Panc1 (cell line): ENCODE results near the gene OSTF1. TPM values are rescaled to one million over a fixed set of nuclear protein-coding genes. Genes with fewer than 3 reads are reported as not detected.

ENCODE experiments used
- ATAC-seq: fragments of 200-7000 bp; cut with Tn5 transposase; 2 replicates; pipeline ENCODE4 v1.9.1; 2020; ENCODE audit warnings: mild to moderate bottlenecking, moderate library complexity
- BruUV-seq: library from RNA; stranded (reverse); fragments of 400-500 nt; replicated peaks from 2 replicates; lab custom pipeline; 2021; lab: Mats Ljungman, UMichigan
- CTCF ChIA-PET: fragments of 300-600 bp; sonication (Branson Sonifier 250); formaldehyde crosslinking; loops from one replicate; lab custom pipeline; 2022; ENCODE audit warnings: antibody characterized with exemption; lab: Charles Lee
- POLR2A ChIA-PET: fragments of 300-600 bp; sonication (Branson Sonifier 250); formaldehyde crosslinking; loops from one replicate; lab custom pipeline; 2022; ENCODE audit warnings: antibody characterized with exemption; lab: Charles Lee
- DNase-seq: peaks from one replicate; pipeline ENCODE4 v3.0.0-alpha.2; 2010; ENCODE audit warnings: low read depth, low spot score
- H3K27ac ChIP-seq: 2 replicates; pipeline ENCODE4 v1.5.1; 2011; ENCODE audit warnings: mild to moderate bottlenecking, low read length, inconsistent platforms
- H3K27me3 ChIP-seq: fragments of 200-500 bp; sonication (Bioruptor generic); 2 replicates; pipeline ENCODE4 v1.6.0; 2014; ENCODE audit warnings: low read length, inconsistent platforms; ENCODE audit not compliant: control insufficient read depth, insufficient read depth
- H3K36me3 ChIP-seq: fragments of 200-500 bp; sonication (Bioruptor generic); 2 replicates; pipeline ENCODE4 v1.5.1; 2014; ENCODE audit warnings: inconsistent platforms, mild to moderate bottlenecking, low read length, moderate library complexity; ENCODE audit not compliant: control insufficient read depth, insufficient read depth
- H3K4me1 ChIP-seq: 2 replicates; pipeline ENCODE4 v1.5.1; 2011; ENCODE audit warnings: inconsistent platforms, mild to moderate bottlenecking, low read length, moderate library complexity; ENCODE audit not compliant: control insufficient read depth, insufficient read depth
- H3K4me3 ChIP-seq, 2 experiments: 2 replicates each; pipeline ENCODE4 v1.5.1; 2011 to 2012; ENCODE audit warnings: low read depth in 2 of 2, low read length in 2 of 2, mild to moderate bottlenecking in 2 of 2, inconsistent platforms in 1 of 2, moderate library complexity in 1 of 2
- H3K9me3 ChIP-seq: fragments of 200-500 bp; sonication (Bioruptor generic); 2 replicates; pipeline ENCODE4 v1.5.1; 2014; ENCODE audit warnings: low read depth, mild to moderate bottlenecking, inconsistent platforms, low read length, moderate library complexity; ENCODE audit not compliant: control insufficient read depth, insufficient read depth
- POLR2AphosphoS5 ChIP-seq: IDR thresholded peaks from 2 replicates; pipeline ENCODE4 v1.6.1; 2012; ENCODE audit warnings: mild to moderate bottlenecking, low read depth, low read length, moderate library complexity
- SIN3A ChIP-seq: IDR thresholded peaks from 2 replicates; pipeline ENCODE4 v1.6.1; 2012; ENCODE audit warnings: low read depth, mild to moderate bottlenecking, low read length, moderate library complexity, borderline replicate concordance; ENCODE audit not compliant: insufficient read depth
- TCF7L2 ChIP-seq: IDR thresholded peaks from 2 replicates; pipeline ENCODE4 v1.6.1; 2011; ENCODE audit warnings: mild to moderate bottlenecking, low read depth, low read length, inconsistent platforms
- in situ Hi-C: cut with HindIII; loops from 2 replicates; pipeline ENCODE4 v1.10.0; 2016; ENCODE audit warnings: low sequenced_read_pairs, low pct_unique_long_range_greater_than_20kb
- intact Hi-C: fragments of 100-400 bp; cut with micrococcal nuclease; formaldehyde crosslinking; loops from one replicate; pipeline ENCODE4 v1.10.0; 2022; ENCODE audit not compliant: unreplicated experiment
- total RNA-seq: library from RNA; stranded (reverse); gene quantifications from one replicate; pipeline ENCODE4 v1.2.1, GENCODE V29; 2021; ENCODE audit not compliant: unreplicated experiment
- TF ChIP-seq, protein P1 (sequence below), 2 experiments: IDR thresholded peaks; 2 replicates each; pipeline ENCODE4 v1.6.1; 2011 to 2012; ENCODE audit warnings: low read depth in 2 of 2, control low read depth in 1 of 2, low read length in 1 of 2, mild to moderate bottlenecking in 1 of 2, moderate library complexity in 1 of 2; ENCODE audit not compliant: insufficient read depth in 1 of 2
- TF ChIP-seq, protein P2 (sequence below): fragments of 450-650 bp; IDR thresholded peaks from 2 replicates; pipeline ENCODE4 v1.5.1; 2017; ENCODE audit warnings: mild to moderate bottlenecking

The OSTF1 gene
- total RNA-seq, 1 experiment from 2014 or later: 24.6 TPM

DNA sequence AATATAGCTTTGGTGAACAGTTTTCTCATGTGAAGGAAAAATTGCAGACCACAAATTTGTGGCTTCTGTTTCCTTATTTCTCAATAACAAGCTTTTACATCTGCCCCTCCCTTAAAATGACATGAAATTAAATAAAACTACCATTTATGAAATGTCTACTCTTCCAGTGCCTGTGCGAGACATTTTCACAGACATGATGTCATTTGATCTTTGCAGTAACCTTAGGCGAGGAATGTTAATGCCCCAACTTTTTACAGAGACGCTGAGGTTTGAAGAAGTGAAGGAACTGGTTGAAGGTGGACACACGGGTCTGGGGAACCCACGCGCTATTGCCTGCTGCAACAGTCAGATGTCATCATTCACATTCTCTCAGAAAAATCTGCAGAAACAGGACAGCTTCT, 61.5 kb downstream of the OSTF1 start:
- Histone ChIP-seq H3K36me3 (no peaks in the 10 kb centered on the region), H3K27ac (no peak overlapping the region), H3K4me1 (no peaks in the 10 kb centered on the region), H3K27me3 (no peaks in the 10 kb centered on the region), H3K9me3 (no peaks in the 10 kb centered on the region), H3K4me3 (no peak overlapping the region)
- ChIA-PET CTCF (no interaction called here), POLR2A (no interaction called here)
- DNase-seq (no peak), ATAC-seq (no peak)
- intact Hi-C loops: no loop called here
- TF ChIP-seq, protein P1, sequence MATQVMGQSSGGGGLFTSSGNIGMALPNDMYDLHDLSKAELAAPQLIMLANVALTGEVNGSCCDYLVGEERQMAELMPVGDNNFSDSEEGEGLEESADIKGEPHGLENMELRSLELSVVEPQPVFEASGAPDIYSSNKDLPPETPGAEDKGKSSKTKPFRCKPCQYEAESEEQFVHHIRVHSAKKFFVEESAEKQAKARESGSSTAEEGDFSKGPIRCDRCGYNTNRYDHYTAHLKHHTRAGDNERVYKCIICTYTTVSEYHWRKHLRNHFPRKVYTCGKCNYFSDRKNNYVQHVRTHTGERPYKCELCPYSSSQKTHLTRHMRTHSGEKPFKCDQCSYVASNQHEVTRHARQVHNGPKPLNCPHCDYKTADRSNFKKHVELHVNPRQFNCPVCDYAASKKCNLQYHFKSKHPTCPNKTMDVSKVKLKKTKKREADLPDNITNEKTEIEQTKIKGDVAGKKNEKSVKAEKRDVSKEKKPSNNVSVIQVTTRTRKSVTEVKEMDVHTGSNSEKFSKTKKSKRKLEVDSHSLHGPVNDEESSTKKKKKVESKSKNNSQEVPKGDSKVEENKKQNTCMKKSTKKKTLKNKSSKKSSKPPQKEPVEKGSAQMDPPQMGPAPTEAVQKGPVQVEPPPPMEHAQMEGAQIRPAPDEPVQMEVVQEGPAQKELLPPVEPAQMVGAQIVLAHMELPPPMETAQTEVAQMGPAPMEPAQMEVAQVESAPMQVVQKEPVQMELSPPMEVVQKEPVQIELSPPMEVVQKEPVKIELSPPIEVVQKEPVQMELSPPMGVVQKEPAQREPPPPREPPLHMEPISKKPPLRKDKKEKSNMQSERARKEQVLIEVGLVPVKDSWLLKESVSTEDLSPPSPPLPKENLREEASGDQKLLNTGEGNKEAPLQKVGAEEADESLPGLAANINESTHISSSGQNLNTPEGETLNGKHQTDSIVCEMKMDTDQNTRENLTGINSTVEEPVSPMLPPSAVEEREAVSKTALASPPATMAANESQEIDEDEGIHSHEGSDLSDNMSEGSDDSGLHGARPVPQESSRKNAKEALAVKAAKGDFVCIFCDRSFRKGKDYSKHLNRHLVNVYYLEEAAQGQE (IDR thresholded peaks at IDR 0.05; ENCODE audit: insufficient read depth in 1 of 2, low read depth in 2 of 2, low read length in 1 of 2): no peak
- TF ChIP-seq POLR2AphosphoS5: no peak
- no peak for TF ChIP-seq SIN3A
- TF ChIP-seq, protein P2, sequence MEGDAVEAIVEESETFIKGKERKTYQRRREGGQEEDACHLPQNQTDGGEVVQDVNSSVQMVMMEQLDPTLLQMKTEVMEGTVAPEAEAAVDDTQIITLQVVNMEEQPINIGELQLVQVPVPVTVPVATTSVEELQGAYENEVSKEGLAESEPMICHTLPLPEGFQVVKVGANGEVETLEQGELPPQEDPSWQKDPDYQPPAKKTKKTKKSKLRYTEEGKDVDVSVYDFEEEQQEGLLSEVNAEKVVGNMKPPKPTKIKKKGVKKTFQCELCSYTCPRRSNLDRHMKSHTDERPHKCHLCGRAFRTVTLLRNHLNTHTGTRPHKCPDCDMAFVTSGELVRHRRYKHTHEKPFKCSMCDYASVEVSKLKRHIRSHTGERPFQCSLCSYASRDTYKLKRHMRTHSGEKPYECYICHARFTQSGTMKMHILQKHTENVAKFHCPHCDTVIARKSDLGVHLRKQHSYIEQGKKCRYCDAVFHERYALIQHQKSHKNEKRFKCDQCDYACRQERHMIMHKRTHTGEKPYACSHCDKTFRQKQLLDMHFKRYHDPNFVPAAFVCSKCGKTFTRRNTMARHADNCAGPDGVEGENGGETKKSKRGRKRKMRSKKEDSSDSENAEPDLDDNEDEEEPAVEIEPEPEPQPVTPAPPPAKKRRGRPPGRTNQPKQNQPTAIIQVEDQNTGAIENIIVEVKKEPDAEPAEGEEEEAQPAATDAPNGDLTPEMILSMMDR: no peak
- TF ChIP-seq TCF7L2: no peak
- in situ Hi-C loops: no loop called here
- BruUV-seq: no TSS peak

DNA sequence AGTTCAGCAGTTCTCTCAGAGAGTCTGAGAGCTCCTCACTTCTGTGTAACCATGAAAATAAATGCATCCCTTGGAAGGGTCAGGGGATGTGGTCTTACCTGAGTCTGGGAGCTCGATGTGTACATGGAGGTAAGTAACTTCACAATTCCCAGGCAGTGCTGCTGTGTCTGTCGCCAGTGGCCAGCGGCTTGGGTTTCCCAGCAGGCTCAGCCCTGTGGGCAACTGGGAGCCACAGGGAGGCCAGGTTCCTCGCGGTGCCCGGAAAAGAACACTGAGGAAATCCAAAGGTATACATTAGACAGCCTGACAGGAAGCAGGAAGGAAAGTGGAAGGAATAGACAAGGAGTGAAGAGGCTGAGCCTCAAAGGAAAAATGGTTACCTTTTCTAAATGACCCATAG, 62.2 kb downstream of the OSTF1 start:
- no peak overlapping the region for H3K4me3 ChIP-seq
- BruUV-seq: no TSS peak
- ChIA-PET CTCF (no interaction called here), POLR2A (no interaction called here)
- H3K4me1 ChIP-seq: no peaks in the 10 kb centered on the region
- no peak for TF ChIP-seq TCF7L2
- TF ChIP-seq, protein P1 (IDR thresholded peaks at IDR 0.05; ENCODE audit: insufficient read depth in 1 of 2, low read depth in 2 of 2, low read length in 1 of 2): no peak
- TF ChIP-seq, protein P2: no peak
- in situ Hi-C loops: no loop called here
- no peak overlapping the region for H3K27ac ChIP-seq
- ATAC-seq (no peak), DNase-seq (no peak)
- H3K9me3 ChIP-seq: no peaks in the 10 kb centered on the region
- H3K36me3 ChIP-seq: no peaks in the 10 kb centered on the region
- intact Hi-C loops: no loop called here
- no peaks in the 10 kb centered on the region for H3K27me3 ChIP-seq
